Astrocyte of the cerebellum (primary cell): ENCODE measurements around the gene SLC37A1.

Source experiments
- DNase-seq: peaks from one replicate; pipeline ENCODE4 v3.0.0-alpha.2; 2011; ENCODE audit warnings: low read depth
- H3K4me3 ChIP-seq: 2 replicates; pipeline ENCODE4 v1.5.1; 2011; ENCODE audit warnings: mild to moderate bottlenecking, low read depth, low read length, moderate library complexity
- CTCF ChIP-seq: IDR thresholded peaks from 2 replicates; pipeline ENCODE4 v1.5.1; 2012; ENCODE audit warnings: low read length, low read depth, moderate library complexity, mild to moderate bottlenecking; ENCODE audit errors: missing control alignments
- in situ Hi-C: cut with HindIII; loops from 2 replicates; pipeline ENCODE4 v1.10.0; 2017; ENCODE audit warnings: low sequenced_read_pairs

The SLC37A1 gene

GRCh38 chr21:42509244-42509643 lies 4.4 kb upstream of the SLC37A1 start:
- in situ Hi-C loops: no loop called here
- no peak overlapping the region for H3K4me3 ChIP-seq
- TF ChIP-seq CTCF: no peak
- DNase-seq: no peak

- DNase-seq: no peak
- H3K4me3 ChIP-seq: no peak overlapping the region
- in situ Hi-C loops: no loop called here
- TF ChIP-seq CTCF: no peak
These were observed 1.2 kb upstream of the SLC37A1 start for GRCh38 chr21:42512346-42513034.

GRCh38 chr21:42513985-42514882 lies 582 bp downstream of the SLC37A1 start:
- peak overlapping the region; percentile 54 for H3K4me3 ChIP-seq
- in situ Hi-C loops: no loop called here
- TF ChIP-seq CTCF: no peak
- DNase-seq: no peak

- no peak for TF ChIP-seq CTCF
- no peak for DNase-seq
- peak overlapping the region; percentile 54 for H3K4me3 ChIP-seq
- in situ Hi-C loops: no loop called here
These were observed 1.2 kb downstream of the SLC37A1 start for GRCh38 chr21:42514883-42515228.

- no peak overlapping the region for H3K4me3 ChIP-seq
- TF ChIP-seq CTCF: no peak
- in situ Hi-C loops: no loop called here
- no peak for DNase-seq
These were observed 2.3 kb downstream of the SLC37A1 start for GRCh38 chr21:42515708-42516502.

- peak; percentile 90 for DNase-seq
- no peak overlapping the region for H3K4me3 ChIP-seq
- TF ChIP-seq CTCF: no peak
- in situ Hi-C loops: no loop called here
These were observed 4.6 kb downstream of the SLC37A1 start for GRCh38 chr21:42518215-42518614.
